Type B pancreatic cell (in vitro differentiated cells): ENCODE measurements around the gene SLC35E2B. TPM values are rescaled to one million over a fixed set of nuclear protein-coding genes. Genes with fewer than 3 reads are reported as not detected.
A peak's percentile ranks its signal among the peaks of the same experiment; 100 is the strongest.

Experiments used
- DNase-seq: peaks from one replicate; pipeline ENCODE4 v3.0.0; 2021; ENCODE audit warnings: mixed read lengths; ENCODE audit not compliant: unreplicated experiment; ENCODE audit errors: extremely low spot score
- H3K27ac Mint-ChIP-seq: 2 replicates; pipeline ENCODE4 v1.8.0; 2021; ENCODE audit warnings: mild to moderate bottlenecking, mixed read lengths
- H3K27me3 Mint-ChIP-seq: 2 replicates; pipeline ENCODE4 v1.8.0; 2021; ENCODE audit warnings: mixed read lengths
- H3K36me3 Mint-ChIP-seq: 2 replicates; pipeline ENCODE4 v1.8.0; 2021; ENCODE audit warnings: mixed read lengths
- H3K4me1 Mint-ChIP-seq: one replicate; pipeline ENCODE4 v1.8.0; 2021; ENCODE audit warnings: mixed read lengths; ENCODE audit not compliant: unreplicated experiment
- H3K4me3 Mint-ChIP-seq: 2 replicates; pipeline ENCODE4 v1.8.0; 2021; ENCODE audit warnings: mild to moderate bottlenecking, mixed read lengths
- H3K9me3 Mint-ChIP-seq: 2 replicates; pipeline ENCODE4 v1.8.0; 2021; ENCODE audit warnings: mixed read lengths
- total RNA-seq: library from RNA; stranded (reverse); gene quantifications from 2 replicates; pipeline ENCODE4 v1.2.1, GENCODE V29; 2021; ENCODE audit warnings: low replicate concordance
- TF ChIP-seq, protein P1 (sequence below): fragments of 200-600 bp; sonication (generic); conservative IDR thresholded peaks from 2 replicates; pipeline ENCODE4 v1.5.0; 2021; ENCODE audit warnings: antibody characterized with exemption, mild to moderate bottlenecking

Gene SLC35E2B
- total RNA-seq, 1 donor from 2014 or later: 116 TPM

GRCh38 chr1:1613509-1614082, 79.0 kb downstream of the SLC35E2B start:
- Mint-ChIP-seq H3K4me1 (peaks cover 23% of the 10 kb centered on the region), H3K36me3 (no peaks in the 10 kb centered on the region), H3K27ac (peak overlapping the region; percentile 99), H3K4me3 (peak overlapping the region; percentile 98), H3K27me3 (no peaks in the 10 kb centered on the region), H3K9me3 (no peaks in the 10 kb centered on the region)
- TF ChIP-seq, protein P1, sequence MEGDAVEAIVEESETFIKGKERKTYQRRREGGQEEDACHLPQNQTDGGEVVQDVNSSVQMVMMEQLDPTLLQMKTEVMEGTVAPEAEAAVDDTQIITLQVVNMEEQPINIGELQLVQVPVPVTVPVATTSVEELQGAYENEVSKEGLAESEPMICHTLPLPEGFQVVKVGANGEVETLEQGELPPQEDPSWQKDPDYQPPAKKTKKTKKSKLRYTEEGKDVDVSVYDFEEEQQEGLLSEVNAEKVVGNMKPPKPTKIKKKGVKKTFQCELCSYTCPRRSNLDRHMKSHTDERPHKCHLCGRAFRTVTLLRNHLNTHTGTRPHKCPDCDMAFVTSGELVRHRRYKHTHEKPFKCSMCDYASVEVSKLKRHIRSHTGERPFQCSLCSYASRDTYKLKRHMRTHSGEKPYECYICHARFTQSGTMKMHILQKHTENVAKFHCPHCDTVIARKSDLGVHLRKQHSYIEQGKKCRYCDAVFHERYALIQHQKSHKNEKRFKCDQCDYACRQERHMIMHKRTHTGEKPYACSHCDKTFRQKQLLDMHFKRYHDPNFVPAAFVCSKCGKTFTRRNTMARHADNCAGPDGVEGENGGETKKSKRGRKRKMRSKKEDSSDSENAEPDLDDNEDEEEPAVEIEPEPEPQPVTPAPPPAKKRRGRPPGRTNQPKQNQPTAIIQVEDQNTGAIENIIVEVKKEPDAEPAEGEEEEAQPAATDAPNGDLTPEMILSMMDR: no peak
- no peak for DNase-seq

DNA sequence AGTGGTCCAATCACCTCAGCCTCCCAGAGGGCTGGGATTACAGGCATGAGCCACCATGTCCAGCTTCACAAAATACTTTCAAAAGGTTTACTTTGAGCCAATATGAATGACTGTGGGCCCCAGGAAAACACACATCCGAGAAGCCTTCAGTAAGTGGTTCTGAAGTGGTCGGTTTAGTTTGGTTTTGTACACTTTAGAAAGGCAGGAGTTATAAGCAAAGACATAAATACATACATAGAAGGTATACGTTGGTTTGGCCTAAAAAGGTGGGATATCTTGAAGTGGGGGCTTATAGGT, 80.5 kb downstream of the SLC35E2B start:
- Mint-ChIP-seq H3K27ac (peak overlapping the region; percentile 16), H3K4me3 (peak overlapping the region; percentile 56), H3K9me3 (no peaks in the 10 kb centered on the region), H3K36me3 (no peaks in the 10 kb centered on the region), H3K4me1 (peaks cover 23% of the 10 kb centered on the region), H3K27me3 (no peaks in the 10 kb centered on the region)
- TF ChIP-seq, protein P1: no peak
- no peak for DNase-seq

DNA sequence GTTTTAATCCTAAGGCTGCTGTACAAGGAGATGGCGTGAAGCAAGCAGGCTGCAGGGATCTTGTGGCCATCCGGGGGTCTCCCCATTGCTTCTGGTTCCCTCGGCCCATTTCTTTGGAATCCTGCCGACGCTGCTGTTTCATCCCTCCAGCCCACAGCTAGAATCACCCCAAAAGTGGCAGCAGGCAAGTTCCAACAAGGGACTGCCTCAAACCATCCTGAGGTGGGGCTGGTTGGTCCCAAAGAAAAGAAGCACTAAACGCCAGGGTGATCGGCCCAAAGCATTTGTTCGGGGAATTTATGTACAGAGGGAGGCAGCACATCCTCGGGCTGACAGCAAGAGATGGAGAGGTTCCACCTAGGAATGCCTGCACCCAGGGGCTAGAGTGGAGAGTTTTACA, 81.8 kb downstream of the SLC35E2B start:
- Mint-ChIP-seq H3K4me1 (peaks cover 23% of the 10 kb centered on the region), H3K27me3 (no peaks in the 10 kb centered on the region), H3K36me3 (no peaks in the 10 kb centered on the region), H3K4me3 (no peak overlapping the region), H3K9me3 (no peaks in the 10 kb centered on the region), H3K27ac (peak overlapping the region; percentile 46)
- TF ChIP-seq, protein P1: no peak
- no peak for DNase-seq

GRCh38 chr1:1609822-1610485, 82.6 kb downstream of the SLC35E2B start:
- no peak overlapping the region for H3K27ac Mint-ChIP-seq
- DNase-seq: no peak
- peaks cover 23% of the 10 kb centered on the region for H3K4me1 Mint-ChIP-seq
- no peaks in the 10 kb centered on the region for H3K9me3 Mint-ChIP-seq
- no peak overlapping the region for H3K4me3 Mint-ChIP-seq
- TF ChIP-seq, protein P1: no peak
- no peaks in the 10 kb centered on the region for H3K36me3 Mint-ChIP-seq
- H3K27me3 Mint-ChIP-seq: no peaks in the 10 kb centered on the region

Other genes starting within 250 kb of the SLC35E2B start
- gene ATAD3C, start 243.1 kb downstream of the SLC35E2B start, total RNA-seq: 1.8 and 2.4 TPM in 2 replicates
- 37.2 and 44.3 TPM in 2 replicates for gene ATAD3B, start 221.0 kb downstream of the SLC35E2B start, total RNA-seq
- gene ATAD3A, start 180.6 kb downstream of the SLC35E2B start, total RNA-seq: 37.8 and 39.8 TPM in 2 replicates
- gene TMEM240, start 152.2 kb downstream of the SLC35E2B start, total RNA-seq: 3.1 and 10.3 TPM in 2 replicates
- gene SSU72, start 117.9 kb downstream of the SLC35E2B start, total RNA-seq: 117 and 126 TPM in 2 replicates
- 8.9 and 9.3 TPM in 2 replicates for gene FNDC10, start 92.7 kb downstream of the SLC35E2B start, total RNA-seq
- 73.6 and 114 TPM in 2 replicates for gene MIB2, start 77.3 kb downstream of the SLC35E2B start, total RNA-seq
- gene MMP23B, start 60.6 kb downstream of the SLC35E2B start, total RNA-seq: 2.2 and 6.8 TPM in 2 replicates
- gene CDK11B, start 33.8 kb downstream of the SLC35E2B start, total RNA-seq: 21.8 and 26.5 TPM in 2 replicates
- gene CDK11A, start 31.6 kb upstream of the SLC35E2B start, total RNA-seq: 45.9 and 47.0 TPM in 2 replicates
- 78.4 and 89.2 TPM in 2 replicates for gene NADK, start 85.7 kb upstream of the SLC35E2B start, total RNA-seq
- 279 and 297 TPM in 2 replicates for gene GNB1, start 198.3 kb upstream of the SLC35E2B start, total RNA-seq
- gene CALML6, start 222.5 kb upstream of the SLC35E2B start, total RNA-seq: 0.36 and 0.65 TPM in 2 replicates
- gene TMEM52, start 226.5 kb upstream of the SLC35E2B start, total RNA-seq: 1.8 and 3.9 TPM in 2 replicates